Measurements from ENCODE around the gene MRPL33.

MRPL33 gene

GRCh38 chr2:27771548-27772335 lies at the start of gene MRPL33:
MRPL33 (plus strand) TSS chr2:27771719; CDS start chr2:27771778, 59 bp downstream.
- DNase-seq (ENCODE audit: low spot score) = peak; percentile 88

- no peak for DNase-seq (ENCODE audit: low spot score)
Measured at GRCh38 chr2:27721884-27722485, 49.5 kb upstream of the MRPL33 start.

DNA sequence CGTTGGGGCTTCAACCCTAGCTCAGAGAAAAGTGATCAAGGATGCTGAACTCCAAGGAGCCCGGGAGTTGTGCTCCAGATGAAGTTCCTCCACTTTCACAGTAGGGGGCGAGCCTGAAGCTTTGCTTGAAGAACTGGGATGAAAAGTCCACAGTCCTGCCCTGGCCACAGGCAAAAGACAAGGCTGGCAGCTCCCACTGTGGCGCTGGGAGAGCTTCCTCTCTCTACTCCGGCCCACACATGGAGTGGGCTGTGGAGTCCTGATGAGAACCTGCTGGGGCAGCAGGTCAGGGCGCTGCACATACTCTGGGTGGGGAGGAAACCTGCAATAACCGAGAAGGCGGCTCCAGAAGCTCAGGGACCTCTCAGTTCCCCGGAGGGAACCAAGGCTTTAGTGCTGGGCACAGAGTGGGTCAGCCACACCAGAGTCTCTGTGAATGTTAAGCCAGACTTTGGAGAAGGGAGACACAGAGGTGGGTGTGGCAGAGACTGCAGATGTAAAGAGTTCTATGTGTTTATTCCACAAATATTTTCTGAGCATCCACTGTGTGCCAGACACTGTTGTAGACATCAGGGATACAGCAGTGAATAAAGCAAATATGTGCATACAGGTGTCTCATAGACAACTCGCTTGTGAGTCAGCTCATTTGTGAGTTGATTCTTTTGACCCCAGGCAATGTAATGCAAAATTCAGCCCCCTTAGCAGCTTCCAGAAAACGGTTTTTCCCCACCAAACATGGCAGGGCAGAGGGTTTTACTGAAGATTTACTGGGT lies 48.0 kb upstream of the MRPL33 start:
- DNase-seq (ENCODE audit: low spot score) = peak; percentile 53

GRCh38 chr2:27724191-27724590 lies 47.3 kb upstream of the MRPL33 start:
- no peak for DNase-seq (ENCODE audit: low spot score)

- no peak for DNase-seq (ENCODE audit: low spot score)
Measured at GRCh38 chr2:27724905-27725701, 46.4 kb upstream of the MRPL33 start.

GRCh38 chr2:27727257-27727656 lies 44.3 kb upstream of the MRPL33 start:
- no peak for DNase-seq (ENCODE audit: low spot score)

- no peak for DNase-seq (ENCODE audit: low spot score)
Measured at GRCh38 chr2:27728081-27728858, 43.2 kb upstream of the MRPL33 start.

- no peak for DNase-seq (ENCODE audit: low spot score)
Measured at GRCh38 chr2:27729198-27729597, 42.3 kb upstream of the MRPL33 start.

GRCh38 chr2:27729614-27730013 lies 41.9 kb upstream of the MRPL33 start:
- DNase-seq (ENCODE audit: low spot score) = no peak

GRCh38 chr2:27730261-27730662 lies 41.3 kb upstream of the MRPL33 start:
- no peak for DNase-seq (ENCODE audit: low spot score)

DNA sequence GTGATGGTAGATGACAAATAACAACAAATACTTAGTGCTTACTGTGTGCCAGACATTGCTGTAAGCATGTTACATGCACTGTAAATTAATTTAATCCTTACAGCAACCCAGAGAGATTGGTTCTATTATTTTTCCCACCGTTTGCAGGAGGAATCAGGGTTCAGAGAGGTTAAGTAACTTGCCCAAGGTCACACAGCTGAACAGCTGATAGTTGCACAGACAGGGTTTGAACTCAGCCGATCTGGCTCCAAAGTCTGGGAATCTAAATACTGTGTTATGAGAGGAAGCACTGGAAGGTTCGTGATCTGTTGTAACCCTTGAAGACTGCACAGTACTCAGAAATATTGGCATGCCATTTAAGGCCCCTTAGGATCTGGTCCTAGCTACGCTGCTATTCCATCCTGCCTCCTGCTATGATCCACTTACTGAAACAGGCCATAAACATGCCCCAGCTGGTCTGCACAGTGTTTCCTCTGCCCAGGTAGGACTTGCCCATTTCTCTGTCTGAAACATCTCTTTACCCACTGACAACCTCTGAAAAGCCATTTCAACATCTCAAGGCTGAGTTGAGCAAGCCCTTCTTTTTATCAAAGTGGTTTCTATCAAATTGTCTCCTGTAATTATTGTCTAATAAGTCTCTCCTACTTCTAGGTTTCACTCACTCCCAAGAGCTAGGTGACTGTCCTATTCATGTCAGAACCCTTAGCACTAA lies 40.4 kb upstream of the MRPL33 start:
- no peak for DNase-seq (ENCODE audit: low spot score)

- no peak for DNase-seq (ENCODE audit: low spot score)
Measured at GRCh38 chr2:27734305-27734704, 37.2 kb upstream of the MRPL33 start.

DNA sequence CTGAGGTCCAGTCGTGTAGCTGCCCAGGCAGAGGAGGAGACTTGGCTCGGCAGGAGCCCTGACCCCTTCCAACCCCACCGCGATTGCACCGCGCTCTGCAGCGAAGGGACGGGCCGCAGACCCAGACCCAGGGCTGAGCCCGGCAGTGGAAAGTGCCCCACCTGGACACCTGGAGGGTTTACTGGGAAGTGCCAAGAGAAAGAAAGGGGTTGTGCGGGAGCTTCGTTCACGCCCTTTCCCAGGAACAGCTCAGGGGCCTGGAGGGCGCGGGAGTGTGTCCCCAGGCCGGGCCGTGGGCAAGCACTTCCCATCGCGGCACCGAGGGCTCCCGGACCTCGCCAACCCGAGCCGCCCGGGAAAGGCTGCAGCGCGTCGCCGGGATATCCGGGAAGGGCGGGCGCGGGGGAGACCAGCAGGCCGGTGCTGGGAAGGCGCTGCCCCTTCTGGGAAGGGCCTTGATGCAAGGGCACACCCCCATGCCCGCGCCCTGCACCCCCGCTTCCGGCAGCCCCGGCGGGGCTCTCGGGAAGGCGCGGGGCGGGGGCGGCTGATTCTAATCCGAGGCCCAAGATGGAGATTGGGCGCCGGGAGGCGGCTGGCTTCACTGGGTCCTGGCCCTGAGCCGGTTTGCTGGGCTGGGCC lies 36.1 kb upstream of the MRPL33 start:
- DNase-seq (ENCODE audit: low spot score) = no peak

DNA sequence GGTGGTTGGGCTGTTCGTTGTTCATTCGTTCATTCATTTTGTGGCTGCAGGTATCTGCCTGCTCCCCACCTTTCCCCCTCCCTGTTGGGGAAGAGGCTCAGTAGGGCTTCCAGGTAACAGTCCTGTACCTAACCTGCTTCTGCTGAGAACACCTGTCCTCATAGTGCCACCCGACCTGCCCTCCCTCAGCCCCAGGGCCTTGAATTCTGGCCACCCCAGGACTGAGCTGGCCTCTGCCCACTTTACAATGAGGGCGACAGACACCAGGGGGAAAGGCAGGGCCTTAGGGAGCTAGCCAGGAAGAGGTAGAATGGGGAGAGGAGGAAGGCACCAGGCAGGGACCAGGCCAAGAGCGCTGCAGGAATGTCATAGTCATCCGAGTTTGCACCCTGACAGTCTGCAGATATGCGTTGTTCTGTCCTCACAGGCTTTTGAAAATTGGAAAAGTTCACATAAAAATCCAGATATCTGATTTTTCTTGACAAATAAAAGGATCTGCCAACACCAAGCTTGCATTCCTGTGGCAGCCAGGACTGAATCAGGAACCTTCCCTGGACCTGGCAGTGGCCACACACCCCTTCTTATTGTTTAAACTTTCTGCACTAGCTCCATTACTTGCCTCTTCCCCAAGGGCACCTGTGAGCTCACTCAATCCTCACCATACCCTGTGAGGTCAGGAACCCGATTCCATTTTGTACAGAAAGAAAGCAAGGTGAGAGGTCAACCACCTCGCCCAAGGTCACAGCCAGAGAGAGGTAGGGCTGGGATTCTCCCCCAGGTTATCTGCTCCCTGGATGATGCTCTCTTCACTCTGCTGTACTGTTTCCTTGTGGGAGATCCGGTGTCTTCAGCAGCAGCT lies 35.3 kb upstream of the MRPL33 start:
- DNase-seq (ENCODE audit: low spot score) = no peak

DNA sequence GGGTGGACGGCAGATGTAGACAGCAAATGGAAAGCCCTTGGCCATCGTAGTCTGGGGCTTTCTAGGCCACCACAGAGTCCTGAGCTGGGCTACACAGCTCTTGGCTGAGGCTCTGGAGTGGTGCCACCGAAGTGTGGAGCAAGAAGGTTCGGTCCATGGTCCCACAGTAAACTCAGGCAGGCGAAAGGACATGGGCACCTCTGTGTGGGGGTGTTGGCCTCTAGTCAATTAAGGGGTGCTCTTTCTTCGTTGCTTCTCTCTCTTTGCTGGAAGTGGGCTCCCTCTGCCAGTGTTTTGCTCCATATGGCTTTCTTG lies 34.7 kb upstream of the MRPL33 start:
- DNase-seq (ENCODE audit: low spot score) = no peak

GRCh38 chr2:27737676-27738348 lies 33.7 kb upstream of the MRPL33 start:
- DNase-seq (ENCODE audit: low spot score) = no peak

GRCh38 chr2:27738349-27739057 lies 33.0 kb upstream of the MRPL33 start:
- no peak for DNase-seq (ENCODE audit: low spot score)

- no peak for DNase-seq (ENCODE audit: low spot score)
Measured at GRCh38 chr2:27739058-27739373, 32.5 kb upstream of the MRPL33 start.
